ENCODE data around the gene PCGF2. TPM values are rescaled to one million over a fixed set of nuclear protein-coding genes. Genes with fewer than 3 reads are reported as not detected.

Gene PCGF2
- total RNA-seq, 1 donor from 2014 or later, result 16.7 TPM

DNA sequence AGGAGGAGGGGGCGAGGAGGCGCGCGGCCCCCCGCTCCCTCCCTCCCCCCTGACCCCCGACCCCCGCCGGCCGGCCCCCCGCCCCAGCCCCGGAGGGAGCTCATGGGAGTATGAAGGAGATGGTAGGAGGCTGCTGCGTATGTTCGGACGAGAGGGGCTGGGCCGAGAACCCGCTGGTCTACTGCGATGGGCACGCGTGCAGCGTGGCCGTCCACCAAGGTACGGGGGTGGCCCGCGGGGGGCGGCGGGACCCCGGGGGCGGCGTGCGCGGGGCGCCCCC, 42.7 kb downstream of the PCGF2 start:
- H3K9me3 Mint-ChIP-seq, result no peaks in the 10 kb centered on the region
- H3K9me3 ChIP-seq (ENCODE audit: low read depth), result no peaks in the 10 kb centered on the region
- peaks cover 10% of the 10 kb centered on the region for H3K27me3 Mint-ChIP-seq (ENCODE audit: insufficient read depth, low read depth)
- H3K27me3 ChIP-seq, result peaks cover 71% of the 10 kb centered on the region
- peaks cover 20% of the 10 kb centered on the region for H3K4me1 ChIP-seq
- no peak overlapping the region for H3K27ac Mint-ChIP-seq
- peaks cover 60% of the 10 kb centered on the region for H3F3A ChIP-seq (ENCODE audit: low read depth)
- H3K4me2 ChIP-seq, result peak overlapping the region; percentile 99
- no peak overlapping the region for H3K9ac ChIP-seq
- H3K4me3 Mint-ChIP-seq, result peak overlapping the region; percentile 82
- no peaks in the 10 kb centered on the region for H3K36me3 Mint-ChIP-seq
- H3K27ac ChIP-seq, result no peak overlapping the region
- H3K4me1 Mint-ChIP-seq, result peaks cover 57% of the 10 kb centered on the region
- H3K79me2 ChIP-seq (ENCODE audit: low read depth), result no peaks in the 10 kb centered on the region
- DNase-seq (ENCODE audit: low spot score), result no peak
- H2AFZ ChIP-seq (replicated peaks), result no peak overlapping the region
- H3K4me3 ChIP-seq, result peak overlapping the region; percentile 87
- peaks cover 65% of the 10 kb centered on the region for H4K20me1 ChIP-seq (ENCODE audit: low read depth)
- H3K36me3 ChIP-seq, result no peaks in the 10 kb centered on the region
- no peak for TF ChIP-seq EZH2phosphoT487 (IDR thresholded peaks at IDR 0.05)
- TF ChIP-seq, protein P1, sequence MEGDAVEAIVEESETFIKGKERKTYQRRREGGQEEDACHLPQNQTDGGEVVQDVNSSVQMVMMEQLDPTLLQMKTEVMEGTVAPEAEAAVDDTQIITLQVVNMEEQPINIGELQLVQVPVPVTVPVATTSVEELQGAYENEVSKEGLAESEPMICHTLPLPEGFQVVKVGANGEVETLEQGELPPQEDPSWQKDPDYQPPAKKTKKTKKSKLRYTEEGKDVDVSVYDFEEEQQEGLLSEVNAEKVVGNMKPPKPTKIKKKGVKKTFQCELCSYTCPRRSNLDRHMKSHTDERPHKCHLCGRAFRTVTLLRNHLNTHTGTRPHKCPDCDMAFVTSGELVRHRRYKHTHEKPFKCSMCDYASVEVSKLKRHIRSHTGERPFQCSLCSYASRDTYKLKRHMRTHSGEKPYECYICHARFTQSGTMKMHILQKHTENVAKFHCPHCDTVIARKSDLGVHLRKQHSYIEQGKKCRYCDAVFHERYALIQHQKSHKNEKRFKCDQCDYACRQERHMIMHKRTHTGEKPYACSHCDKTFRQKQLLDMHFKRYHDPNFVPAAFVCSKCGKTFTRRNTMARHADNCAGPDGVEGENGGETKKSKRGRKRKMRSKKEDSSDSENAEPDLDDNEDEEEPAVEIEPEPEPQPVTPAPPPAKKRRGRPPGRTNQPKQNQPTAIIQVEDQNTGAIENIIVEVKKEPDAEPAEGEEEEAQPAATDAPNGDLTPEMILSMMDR (IDR thresholded peaks at IDR 0.05), result no peak
- TF ChIP-seq EZH2 (IDR thresholded peaks at IDR 0.05), result no peak

DNA sequence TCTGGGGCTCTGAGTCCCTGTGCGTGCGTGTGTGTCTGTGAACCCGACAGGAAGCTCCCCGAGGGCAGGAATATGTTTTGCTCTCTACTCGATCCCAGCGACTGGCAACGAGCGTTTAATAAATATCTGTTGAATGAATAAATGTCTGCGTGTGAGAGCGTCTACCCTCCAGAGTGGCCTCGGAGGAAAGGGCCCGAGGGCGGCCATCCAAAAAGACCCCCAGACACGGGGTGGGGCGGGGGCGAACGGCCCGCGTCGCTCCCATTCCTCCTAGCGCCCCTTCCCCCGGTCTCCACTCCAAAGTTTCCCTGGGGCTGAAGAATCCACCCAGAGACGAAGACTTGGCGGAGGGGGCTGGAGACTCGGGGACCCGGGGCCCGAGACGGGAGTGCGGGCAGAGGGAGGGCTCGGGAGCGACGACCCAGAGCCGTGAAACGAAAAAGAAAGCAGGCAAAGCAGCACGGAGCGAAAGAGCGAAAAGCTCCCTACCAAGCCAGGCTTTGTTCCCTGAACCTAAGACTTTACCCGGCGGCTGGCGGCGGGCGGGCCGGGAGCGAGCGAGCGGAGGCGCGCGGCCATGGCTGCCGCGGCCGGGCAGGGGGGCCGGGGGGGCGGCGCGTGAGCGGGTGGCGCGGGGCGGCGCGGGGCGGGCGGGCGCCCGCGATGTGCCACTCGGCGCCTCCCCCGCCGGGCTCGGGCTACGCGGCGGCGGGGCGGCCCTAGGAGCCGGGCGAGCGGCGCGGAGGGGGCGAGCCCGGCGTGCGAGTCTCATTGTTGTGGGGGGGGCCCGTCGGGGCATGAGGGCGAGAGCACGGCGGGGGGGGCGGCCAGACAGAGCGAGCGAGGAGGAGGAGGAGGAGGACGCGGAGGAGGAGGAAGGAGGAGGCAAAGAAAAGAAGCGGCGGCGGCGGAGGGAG, 43.3 kb downstream of the PCGF2 start, which contains the start of gene MLLT6:
TSS of gene MLLT6 (plus strand) at position 668 of the 917 bp plus-strand sequence. CDS start 360 bp downstream, outside the sequence.
- no peaks in the 10 kb centered on the region for H3K9me3 Mint-ChIP-seq
- TF ChIP-seq, protein P1 (IDR thresholded peaks at IDR 0.05), result no peak
- TF ChIP-seq EZH2 (IDR thresholded peaks at IDR 0.05) (peak; percentile 19), EZH2phosphoT487 (IDR thresholded peaks at IDR 0.05) (peak; percentile 55)
- Histone ChIP-seq H2AFZ (replicated peaks) (peak within 1 kb of the TSS; percentile 97), H3K4me3 (peak within 1 kb of the TSS; percentile 87), H3K9ac (no peak within 1 kb of the TSS), H4K20me1 (ENCODE audit: low read depth) (peaks cover 59% of the 10 kb centered on the region), H3K79me2 (ENCODE audit: low read depth) (no peaks in the 10 kb centered on the region), H3K9me3 (ENCODE audit: low read depth) (no peaks in the 10 kb centered on the region), H3K27ac (no peak within 1 kb of the TSS), H3K4me1 (peaks cover 20% of the 10 kb centered on the region), H3K27me3 (peaks cover 77% of the 10 kb centered on the region), H3K4me2 (peak within 1 kb of the TSS; percentile 99), H3F3A (ENCODE audit: low read depth) (peaks cover 58% of the 10 kb centered on the region), H3K36me3 (no peaks in the 10 kb centered on the region)
- DNase-seq (ENCODE audit: low spot score), result peak; percentile 91
- peak within 1 kb of the TSS; percentile 89 for H3K27ac Mint-ChIP-seq
- H3K27me3 Mint-ChIP-seq (ENCODE audit: insufficient read depth, low read depth), result peaks cover 10% of the 10 kb centered on the region
- no peaks in the 10 kb centered on the region for H3K36me3 Mint-ChIP-seq
- peaks cover 51% of the 10 kb centered on the region for H3K4me1 Mint-ChIP-seq
- H3K4me3 Mint-ChIP-seq, result peak within 1 kb of the TSS; percentile 93

DNA sequence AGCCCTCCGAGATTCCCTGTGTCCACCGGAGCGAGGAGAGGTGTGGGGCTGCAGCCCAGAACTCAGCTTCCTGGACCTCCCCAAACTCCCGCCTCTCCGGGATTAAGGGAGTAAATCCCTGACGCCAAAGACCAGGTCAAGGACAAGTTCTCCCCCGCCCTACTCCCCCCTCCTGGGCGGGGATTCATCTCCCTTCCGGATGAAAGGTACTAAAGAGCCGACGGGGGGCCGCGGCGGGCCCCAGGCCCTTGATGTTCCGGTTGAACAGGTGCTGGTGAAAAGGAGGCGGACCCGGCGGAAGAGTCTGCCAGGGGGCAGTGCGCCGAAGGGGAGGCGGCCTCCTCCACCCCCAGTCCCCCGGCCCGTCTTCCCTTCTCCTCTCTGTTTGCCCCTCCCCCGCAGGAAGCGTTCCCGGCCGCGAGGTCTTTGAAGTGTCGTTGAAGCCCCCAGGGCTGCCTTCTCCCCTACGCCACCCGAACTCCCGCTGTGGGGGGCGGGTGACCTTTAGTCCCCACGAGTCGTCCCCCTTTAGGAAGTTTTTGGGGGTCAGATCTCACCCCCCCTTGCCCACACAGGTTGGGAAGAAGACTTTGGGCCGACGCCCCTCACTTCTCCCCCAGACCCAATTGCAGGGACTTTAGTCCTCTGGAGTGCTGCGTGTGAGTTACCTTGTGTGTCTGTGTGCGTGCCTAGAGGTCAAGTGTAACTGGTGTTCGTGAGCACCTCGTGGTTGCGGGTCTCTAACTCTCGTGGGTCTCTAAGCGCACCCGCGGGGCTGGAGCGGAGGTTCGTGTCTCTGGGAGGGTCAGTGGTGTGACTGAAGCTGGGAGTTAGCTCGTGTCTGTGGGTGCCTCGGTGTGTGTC, 44.2 kb downstream of the PCGF2 start:
- no peak overlapping the region for H3K27ac ChIP-seq
- peaks cover 47% of the 10 kb centered on the region for H3K4me1 Mint-ChIP-seq

More for the DNA sequence above, 44.2 kb downstream of the PCGF2 start:
- Histone ChIP-seq H3K4me2 (peak overlapping the region; percentile 98), H3K9ac (no peak overlapping the region), H3K36me3 (no peaks in the 10 kb centered on the region), H3F3A (ENCODE audit: low read depth) (peaks cover 58% of the 10 kb centered on the region), H3K9me3 (ENCODE audit: low read depth) (no peaks in the 10 kb centered on the region), H3K79me2 (ENCODE audit: low read depth) (no peaks in the 10 kb centered on the region), H3K27me3 (peaks cover 86% of the 10 kb centered on the region), H4K20me1 (ENCODE audit: low read depth) (peaks cover 50% of the 10 kb centered on the region), H2AFZ (replicated peaks) (no peak overlapping the region), H3K4me1 (peaks cover 20% of the 10 kb centered on the region), H3K4me3 (peak overlapping the region; percentile 87)
- H3K27ac Mint-ChIP-seq, result peak overlapping the region; percentile 89
- TF ChIP-seq EZH2phosphoT487 (IDR thresholded peaks at IDR 0.05) (peak; percentile 80), EZH2 (IDR thresholded peaks at IDR 0.05) (peak; percentile 97)
- TF ChIP-seq, protein P1 (IDR thresholded peaks at IDR 0.05), result no peak
- H3K36me3 Mint-ChIP-seq, result no peaks in the 10 kb centered on the region
- H3K4me3 Mint-ChIP-seq, result peak overlapping the region; percentile 93
- peak; percentile 84 for DNase-seq (ENCODE audit: low spot score)
- H3K9me3 Mint-ChIP-seq, result no peaks in the 10 kb centered on the region
- peaks cover 13% of the 10 kb centered on the region for H3K27me3 Mint-ChIP-seq (ENCODE audit: insufficient read depth, low read depth)
